ENCODE data around the gene ESR1.

The ESR1 gene

DNA sequence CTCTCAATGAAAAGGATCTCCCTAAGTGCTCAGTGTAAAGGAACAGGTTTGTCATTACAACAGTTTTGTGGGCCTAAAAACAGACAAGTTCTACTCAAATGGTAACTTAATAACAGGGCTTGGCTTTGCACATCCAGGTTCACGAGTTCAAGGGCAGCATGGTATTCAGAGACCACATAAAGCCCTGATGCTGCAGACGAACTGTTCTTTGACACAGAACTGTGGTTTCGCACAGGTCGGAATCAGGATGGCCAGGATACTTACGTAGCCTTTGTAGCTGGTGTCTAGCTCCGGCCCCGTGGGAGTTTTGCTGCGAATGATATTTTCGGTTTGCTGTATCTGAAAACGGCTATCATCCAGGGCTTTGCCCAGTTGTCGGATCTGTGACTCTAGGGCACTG, 335.9 kb downstream of the ESR1 start:
- ATAC-seq = no peak

DNA sequence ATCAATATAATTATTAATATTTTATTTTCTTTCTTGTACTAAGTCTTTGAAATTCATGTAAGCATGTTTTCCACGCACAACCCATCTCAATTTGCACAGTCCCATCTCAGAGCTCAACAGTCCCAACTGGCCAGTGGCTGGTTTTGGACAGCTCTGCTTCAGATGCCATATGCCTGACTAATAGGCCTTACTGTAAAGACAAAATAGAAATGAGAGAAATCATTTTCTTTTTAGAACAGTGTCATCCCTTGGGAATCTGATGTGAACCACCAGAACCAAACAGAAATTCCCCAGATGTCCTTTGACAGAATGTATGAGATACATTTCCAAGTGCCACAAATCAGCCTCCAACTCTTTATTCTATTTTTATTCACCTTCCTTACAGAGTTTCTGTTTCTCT, 338.9 kb downstream of the ESR1 start:
- ATAC-seq = no peak

DNA sequence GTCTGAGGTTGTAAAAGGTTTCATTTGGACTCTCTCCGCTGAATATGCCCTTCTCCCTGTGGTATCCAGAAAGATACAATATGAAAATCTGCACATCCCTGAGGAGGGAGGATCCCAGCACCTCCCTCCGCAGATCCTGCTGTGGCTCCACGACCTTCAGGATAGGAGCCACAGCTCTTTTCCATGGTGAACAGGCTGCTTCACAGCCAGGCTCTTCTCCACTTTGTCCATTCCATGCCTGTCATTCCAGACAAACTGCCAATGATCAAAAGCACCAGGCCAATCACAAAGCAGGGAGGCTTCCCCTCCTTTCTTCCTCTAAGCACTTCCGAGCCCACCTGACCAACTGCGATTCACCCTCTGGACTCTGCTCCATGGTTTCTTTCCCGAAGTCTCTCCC, 339.8 kb downstream of the ESR1 start:
- ATAC-seq = no peak

DNA sequence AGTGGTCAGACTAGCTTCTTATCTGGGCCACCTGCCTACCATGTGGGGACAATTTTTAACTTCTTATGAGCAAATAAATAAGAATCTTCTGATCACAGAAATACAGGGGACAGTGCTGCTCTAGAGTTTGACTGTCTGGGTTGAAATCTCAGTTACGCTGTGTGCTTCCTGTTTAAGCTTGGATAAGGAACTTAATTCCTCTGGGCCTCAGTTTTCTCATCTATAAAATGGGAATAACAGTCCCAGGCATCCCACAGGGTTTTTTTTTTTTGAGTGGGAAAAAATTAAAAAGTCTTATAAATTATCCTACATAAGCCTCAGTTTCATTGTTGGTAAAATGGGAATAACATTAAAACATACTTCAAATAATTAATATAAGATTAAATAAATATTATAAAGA, 340.9 kb downstream of the ESR1 start:
- ATAC-seq = no peak

DNA sequence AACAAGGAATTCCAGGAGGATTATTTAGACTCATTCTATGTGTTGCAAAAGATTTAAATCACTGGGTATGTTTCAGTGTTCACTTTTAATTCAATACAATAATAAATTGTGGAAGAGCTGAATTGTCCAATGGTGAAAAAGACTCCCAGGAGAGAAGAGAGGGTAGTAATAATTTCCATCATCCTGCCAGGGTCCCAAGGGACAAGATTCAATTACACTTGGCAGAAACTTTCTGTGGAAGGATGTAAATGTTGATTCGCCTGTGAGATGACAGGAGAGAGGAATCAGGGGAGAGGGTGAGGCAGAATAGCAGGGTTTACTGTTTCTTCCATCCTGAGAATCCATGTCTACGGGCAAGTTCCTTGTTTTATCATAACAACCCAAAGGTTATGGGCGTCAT, 342.7 kb downstream of the ESR1 start:
- no peak for ATAC-seq

DNA sequence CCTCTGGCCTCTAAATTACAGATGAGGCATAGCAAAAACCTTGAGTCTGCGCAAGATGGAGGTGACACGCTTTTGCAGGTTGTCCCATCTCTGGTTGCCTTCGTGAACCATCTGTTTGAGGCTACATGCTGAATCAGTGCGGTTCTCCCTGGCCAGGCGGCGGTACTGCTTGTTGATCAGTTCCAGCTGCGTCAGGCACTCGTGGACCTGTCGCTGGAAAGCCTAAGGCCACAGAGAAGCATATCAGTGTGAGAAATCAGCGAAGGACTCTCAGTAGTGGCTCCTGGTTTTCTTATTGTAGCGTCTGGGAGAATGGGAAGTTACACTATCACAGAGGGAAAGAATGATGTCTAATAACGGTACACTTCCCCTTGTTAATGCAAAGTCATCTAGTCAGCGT, 344.4 kb downstream of the ESR1 start:
- no peak for ATAC-seq

DNA sequence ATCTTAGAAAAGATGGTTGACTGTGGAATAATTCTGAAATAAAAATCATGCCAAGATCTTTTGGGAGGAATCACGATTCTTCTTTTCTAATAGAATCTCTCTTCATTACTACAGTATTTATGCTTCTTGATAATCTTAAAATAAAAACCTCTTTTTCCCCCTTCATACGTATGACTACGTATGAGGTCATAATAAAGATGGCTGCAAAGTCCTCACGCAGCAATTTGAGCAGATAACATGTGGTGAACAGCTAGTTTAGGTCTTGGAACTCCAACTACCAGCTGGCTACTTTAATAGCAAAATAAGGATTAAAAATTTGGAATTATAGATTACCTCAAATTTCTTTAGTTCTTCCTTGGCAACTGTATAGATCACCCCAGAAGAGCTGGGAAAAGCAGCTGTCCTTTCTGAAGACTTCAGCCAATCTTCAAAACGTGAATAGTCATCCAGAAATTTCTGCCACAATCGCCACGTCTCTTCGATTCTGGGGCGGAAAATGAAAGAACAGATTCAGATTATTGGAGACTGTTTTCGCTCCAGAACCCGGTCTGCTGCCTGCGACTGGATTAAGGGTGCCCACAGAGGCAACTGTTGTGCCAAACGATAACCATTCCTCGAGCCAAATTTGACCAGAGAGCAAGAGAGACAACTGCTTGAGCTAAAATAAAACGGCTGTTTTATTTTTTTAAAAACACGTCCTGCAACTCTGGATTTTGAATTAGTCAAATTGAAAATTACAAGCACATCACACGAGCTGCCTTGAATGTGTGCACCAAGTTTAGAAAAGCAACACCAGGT, 347.3 kb downstream of the ESR1 start:
- ATAC-seq = no peak

DNA sequence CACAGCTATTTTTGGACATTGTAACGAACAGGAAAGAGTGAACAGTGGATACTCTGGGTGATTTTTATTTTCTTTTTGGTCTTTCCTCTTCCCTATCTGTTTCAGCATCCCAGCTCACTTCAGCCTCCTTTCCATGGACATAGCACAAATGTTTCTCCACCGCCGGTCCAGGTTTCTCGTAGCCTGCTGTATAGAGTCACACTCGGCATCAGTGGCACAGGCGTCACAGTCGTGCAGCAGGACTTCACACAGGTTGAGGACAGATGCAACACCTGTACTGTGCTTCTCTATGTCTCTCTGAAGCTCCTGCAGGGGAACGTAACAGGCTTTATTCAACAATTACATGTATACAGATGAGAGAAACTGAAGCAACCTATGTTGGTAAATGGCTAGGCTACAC, 348.3 kb downstream of the ESR1 start:
- no peak for ATAC-seq

DNA sequence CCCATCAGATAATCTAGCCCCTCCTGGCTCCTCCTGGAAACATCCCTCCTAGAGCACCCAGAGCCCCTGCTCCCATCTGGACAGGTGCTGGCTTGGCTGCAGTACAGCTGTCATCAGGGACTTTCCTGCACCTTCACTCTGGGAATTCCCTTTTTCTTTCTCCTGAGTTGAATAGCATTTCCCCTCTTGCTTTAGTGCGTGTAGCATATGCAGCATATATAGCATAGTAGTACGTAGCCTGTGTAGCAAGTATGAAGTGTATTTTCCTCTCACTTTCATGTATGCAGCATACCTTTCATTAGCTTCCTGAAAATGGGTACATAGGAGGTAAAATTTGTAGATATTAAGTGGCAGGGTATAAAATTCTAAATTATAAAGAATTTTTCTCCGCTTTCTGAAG, 352.9 kb downstream of the ESR1 start:
- peak; percentile 87 for ATAC-seq

DNA sequence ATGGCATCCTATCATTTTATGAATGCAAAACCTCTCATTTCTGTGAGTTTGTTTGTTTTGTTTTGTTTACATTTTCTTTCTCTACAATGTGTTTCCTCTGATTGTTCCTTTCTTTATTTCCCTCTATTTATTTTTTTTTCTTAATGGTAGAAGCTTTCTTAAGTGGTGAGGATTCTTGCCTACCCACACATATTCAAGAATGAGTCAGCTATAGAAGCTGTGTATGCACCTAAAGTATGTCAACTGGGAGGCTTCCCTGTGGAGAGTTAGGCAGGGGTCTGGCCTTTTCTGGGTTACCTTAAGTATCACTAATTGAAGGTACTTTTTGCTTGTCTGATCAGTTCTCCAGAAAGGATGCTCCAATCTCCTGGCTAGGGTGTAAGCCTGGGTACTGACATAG, 354.0 kb downstream of the ESR1 start:
- ATAC-seq = peak; percentile 59 to 69

DNA sequence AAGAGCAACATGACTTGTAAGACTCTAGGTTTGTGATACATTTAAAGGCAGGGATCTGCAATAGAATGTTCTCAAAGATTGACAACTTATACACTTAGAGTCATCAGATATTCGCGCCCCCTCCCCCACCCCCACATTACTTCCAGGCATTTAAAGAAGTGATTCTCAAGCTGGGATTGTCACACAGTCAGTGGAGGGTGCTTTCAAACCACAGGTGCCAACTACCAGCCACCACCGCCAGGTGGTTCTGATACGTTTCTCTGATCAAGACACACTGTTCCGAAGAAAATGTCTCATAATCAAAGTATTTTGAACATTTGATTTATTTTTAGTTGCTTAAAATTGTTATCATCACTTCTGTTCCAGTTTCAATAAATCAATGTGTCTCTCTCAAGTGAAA, 357.5 kb downstream of the ESR1 start:
- no peak for ATAC-seq

DNA sequence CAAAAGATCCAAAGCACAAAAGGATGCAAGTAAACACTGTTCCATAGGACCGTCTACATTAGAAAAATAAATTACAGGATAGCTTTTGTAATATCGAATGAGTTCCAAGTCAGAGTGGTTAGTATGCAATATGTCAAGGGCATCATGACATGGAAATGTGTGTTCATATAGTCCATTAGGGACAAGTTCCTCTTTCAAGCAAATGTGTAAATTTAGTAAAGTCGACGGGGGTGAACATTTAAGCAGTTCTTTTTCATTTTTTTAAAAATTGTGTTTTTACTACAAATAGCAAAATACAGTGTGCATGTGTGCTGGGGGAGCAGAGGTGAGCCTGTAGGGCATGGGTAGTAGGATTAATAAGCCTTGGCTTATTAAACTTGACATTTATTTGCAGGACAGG, 359.0 kb downstream of the ESR1 start:
- no peak for ATAC-seq

DNA sequence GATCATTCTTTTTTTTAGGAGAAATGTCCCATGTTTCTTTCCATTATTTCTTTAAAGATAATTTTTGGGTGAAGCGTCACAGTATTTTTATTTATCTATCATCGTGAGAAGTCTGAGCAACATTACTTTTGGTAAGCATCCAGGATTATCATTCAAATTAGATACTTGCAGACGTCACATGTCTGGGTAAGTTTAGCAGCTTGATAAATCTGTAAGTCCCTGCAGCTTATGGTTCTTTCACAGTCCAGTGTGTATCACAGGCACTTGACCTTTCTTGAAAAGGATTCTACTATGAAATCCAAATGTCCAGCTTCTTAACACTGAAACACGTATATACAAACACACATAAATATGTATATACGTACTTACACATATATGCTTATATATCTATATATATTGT, 359.4 kb downstream of the ESR1 start:
- ATAC-seq = no peak

DNA sequence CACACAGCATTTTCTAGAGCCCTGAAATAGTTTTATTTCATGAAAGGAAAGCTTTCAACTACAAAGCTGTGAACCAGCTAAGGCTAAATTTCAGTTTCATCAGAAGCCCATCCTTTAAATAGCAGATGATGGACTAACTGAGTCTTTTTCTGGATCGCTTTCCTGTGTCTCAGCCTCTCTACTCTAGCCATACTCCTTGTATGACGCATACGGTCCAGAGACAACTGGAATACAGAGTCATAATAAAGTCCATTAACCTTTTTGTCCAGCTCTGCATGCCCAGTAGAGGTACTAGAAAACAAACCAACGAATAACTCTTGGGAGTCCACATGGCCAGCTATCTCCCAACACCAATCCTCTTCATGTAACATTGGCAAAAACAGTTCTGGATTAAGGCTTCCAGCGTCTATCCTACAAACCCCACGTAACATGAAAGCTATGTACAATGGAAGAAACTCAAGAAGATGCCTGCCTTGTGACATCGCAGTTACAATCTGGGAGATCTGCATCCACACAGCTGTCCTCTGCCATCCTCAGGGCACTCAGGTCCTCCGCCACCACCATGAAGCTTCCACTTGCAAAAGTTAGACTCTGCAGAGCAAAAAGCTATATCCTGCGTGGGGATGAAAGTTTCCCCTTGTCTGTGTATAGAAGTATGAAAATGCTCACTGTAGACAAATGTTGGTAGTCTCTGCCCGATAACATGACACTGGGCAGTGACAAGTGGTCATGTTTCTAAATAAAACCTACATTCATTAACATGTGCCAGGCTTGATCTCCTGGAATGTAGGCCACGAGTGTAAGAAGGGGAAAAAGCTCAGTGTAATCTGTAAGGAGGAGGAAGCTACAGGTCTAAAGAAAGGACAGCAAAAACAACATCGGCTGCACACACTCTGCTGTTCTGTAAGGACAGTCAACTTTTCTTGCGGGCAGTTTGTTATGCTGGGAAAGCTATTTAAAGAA, 360.4 kb downstream of the ESR1 start:
- ATAC-seq = no peak

DNA sequence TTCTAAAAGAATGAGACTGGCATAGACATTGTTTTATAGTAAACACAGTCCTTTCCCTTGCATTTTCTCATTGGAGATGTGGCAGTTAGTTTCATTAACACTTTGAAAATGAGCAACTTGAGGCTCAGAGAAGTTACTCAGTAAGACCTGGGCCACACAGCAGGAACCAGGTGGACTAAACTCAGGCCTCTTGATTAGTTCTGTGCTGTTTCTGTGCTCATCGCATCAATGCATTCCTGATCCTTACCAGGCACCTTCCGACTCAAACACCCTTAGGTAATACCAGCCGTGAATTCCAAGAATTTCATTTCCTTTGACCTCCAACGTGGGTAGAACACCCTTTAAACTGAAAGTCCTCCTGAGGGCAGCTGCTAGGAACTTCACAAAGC, 362.8 kb downstream of the ESR1 start:
- ATAC-seq = no peak

DNA sequence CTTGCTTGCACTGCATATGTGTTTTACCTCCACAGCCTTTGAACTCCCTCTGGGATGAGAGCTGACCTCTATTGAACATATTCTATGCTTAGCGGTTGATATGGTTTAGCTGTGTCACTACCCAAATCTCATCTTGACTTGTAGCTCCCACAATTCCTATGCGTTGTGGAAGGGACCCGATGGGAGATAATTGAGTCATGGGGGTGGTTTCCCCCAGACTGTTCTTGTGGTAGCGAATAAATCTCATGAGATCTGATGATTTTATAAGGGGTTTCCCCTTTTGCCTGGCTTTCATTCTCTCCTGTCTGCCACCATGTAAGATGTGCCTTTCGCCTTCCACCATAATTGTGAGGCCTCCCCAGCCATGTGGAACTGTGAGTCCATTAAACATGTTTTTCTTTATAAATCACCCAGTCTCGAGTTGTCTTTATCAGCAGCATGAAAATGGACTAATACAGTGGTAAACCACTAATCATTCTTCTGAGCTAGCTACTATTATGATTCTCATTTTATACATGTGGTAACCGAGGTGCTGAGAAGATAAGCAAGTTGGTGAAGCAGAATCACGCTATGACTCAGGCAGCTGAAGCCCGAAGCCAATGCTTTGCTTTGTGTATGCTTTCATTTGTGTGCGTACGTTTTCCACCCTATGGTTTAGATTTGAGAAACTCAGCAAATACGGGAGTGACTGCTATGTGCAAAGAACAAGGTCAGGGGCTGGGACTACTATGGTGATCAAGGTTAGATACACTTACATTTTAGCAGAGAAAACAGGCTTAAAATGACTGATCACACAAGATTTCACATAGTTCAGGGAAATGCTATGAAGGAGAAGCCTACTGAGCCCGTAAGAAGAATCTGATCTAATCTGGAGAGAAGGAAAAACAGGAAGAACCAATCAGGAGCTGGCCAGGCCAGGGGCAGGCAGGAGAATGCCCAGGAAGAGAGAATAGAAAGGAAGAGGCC, 363.5 kb downstream of the ESR1 start:
- peak; percentile 93 for ATAC-seq

DNA sequence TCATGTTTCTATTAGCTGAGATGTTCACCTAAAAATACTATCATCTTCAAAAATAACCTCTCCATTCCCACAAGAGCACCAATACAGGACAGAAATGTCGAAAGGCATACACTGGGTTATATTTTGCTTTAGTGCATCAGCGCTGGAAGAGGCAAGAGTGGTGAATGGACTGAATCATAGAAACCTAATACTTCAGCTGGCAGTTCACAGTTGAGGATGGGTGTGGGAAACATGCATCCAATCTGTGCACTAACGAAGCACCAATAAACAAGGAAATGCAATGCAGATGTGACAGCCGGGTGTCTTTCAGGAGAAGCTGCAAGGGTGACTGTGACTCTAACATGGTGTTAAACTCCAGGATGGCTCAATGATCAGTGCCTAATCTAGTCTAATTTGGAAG, 365.8 kb downstream of the ESR1 start:
- ATAC-seq = no peak

DNA sequence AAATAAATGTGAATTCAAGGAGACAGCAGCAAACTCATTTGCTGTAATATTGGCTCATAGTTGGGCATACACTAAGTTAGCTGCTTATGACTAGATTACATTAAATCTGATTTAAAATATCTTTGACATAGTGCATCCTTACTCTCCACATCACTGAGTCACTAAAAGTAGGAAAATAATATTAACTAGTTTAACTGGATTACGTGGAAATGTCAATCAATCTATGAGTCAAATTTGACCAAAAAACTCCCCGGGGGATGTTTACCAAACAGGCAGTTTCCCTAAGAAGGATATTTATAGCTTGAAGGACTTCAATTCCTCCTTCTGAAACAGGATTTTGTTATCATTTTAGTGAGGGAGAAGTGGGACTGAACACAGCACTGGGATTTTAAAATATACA, 366.5 kb downstream of the ESR1 start:
- no peak for ATAC-seq

DNA sequence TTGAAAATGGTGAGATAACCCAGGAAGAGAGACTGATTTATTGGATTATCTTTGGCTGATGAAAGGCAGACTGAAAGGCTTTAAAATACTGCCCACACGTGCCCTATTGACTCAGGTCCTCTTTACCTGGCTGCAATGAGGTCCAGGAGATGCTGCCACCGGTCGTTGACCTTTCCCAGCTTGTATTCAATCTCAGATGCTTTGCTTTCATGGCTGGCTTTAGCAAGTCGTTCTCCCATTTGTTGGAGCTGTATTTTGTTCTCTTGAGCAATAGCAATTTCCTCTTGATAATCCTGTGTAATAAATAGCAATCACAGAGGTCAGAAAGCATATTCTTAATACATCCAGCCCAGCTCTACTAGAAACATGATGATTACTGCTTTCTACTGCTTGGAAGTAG, 368.8 kb downstream of the ESR1 start:
- ATAC-seq = no peak

Data from activated CD4-positive, CD25-positive, alpha-beta regulatory T cell treated with anti-CD3 and anti-CD28 coated beads, Interleukin-2, amount 50 U/mL, for 24 hours (primary cell).